Measurements from ENCODE around the gene SLC20A1. TPM values are rescaled to one million over a fixed set of nuclear protein-coding genes. Genes with fewer than 3 reads are reported as not detected.

The SLC20A1 gene
- 10 to 100 TPM; 11.5 to 30.6 (median 24.4) TPM for total RNA-seq

GRCh38 chr2:112645310-112646101, at the start of gene SLC20A1:
Gene SLC20A1, plus strand, starts transcription at chr2:112645939. Its CDS starts 890 bp downstream, at chr2:112646829.
- H3K4me3 ChIP-seq: peak within 1 kb of the TSS; percentile 61 to 88
- peak; percentile 88 to 93 for DNase-seq
- H3K4me1 ChIP-seq: peaks cover 7 to 15% of the 10 kb centered on the region in 2 donors
- peak in 3 of 4 experiments; percentile 11 to 26 (median 18) for TF ChIP-seq CTCF (IDR thresholded peaks at IDR 0.05)
- peak; percentile 98 for TF ChIP-seq POLR2A (IDR thresholded peaks at IDR 0.05)
- no peaks in the 10 kb centered on the region for H3K9me3 ChIP-seq
- H3K36me3 ChIP-seq: no peaks in the 10 kb centered on the region
- H3K27me3 ChIP-seq: no peaks in the 10 kb centered on the region
- peak within 1 kb of the TSS; percentile 93 to 95 for H3K27ac ChIP-seq
- intact Hi-C loops (cut with DNase I; ENCODE audit: low total_unique reads): no loop called here

GRCh38 chr2:112597537-112598322, 48.0 kb upstream of the SLC20A1 start:
- TF ChIP-seq CTCF (IDR thresholded peaks at IDR 0.05): no peak
- TF ChIP-seq POLR2A (IDR thresholded peaks at IDR 0.05): no peak
- Histone ChIP-seq H3K27me3 (no peaks in the 10 kb centered on the region), H3K36me3 (no peaks in the 10 kb centered on the region), H3K9me3 (no peaks in the 10 kb centered on the region), H3K4me3 (no peak overlapping the region), H3K4me1 (no peaks in the 10 kb centered on the region), H3K27ac (no peak overlapping the region)
- intact Hi-C loops (cut with DNase I; ENCODE audit: low total_unique reads): no loop called here
- no peak for DNase-seq

GRCh38 chr2:112600634-112601033, 45.1 kb upstream of the SLC20A1 start:
- no peak for DNase-seq
- intact Hi-C loops (cut with DNase I; ENCODE audit: low total_unique reads): loop anchor here (10.0 kb wide), 1 partner anchor 124 kb away; the partner anchor contains the start of gene NT5DC4
- Histone ChIP-seq H3K9me3 (no peaks in the 10 kb centered on the region), H3K36me3 (no peaks in the 10 kb centered on the region), H3K4me3 (no peak overlapping the region), H3K27ac (no peak overlapping the region), H3K27me3 (no peaks in the 10 kb centered on the region), H3K4me1 (no peaks in the 10 kb centered on the region)
- TF ChIP-seq POLR2A (IDR thresholded peaks at IDR 0.05) (no peak), CTCF (IDR thresholded peaks at IDR 0.05) (no peak)

GRCh38 chr2:112601754-112602153, 44.0 kb upstream of the SLC20A1 start:
- no peaks in the 10 kb centered on the region for H3K4me1 ChIP-seq
- no peak overlapping the region for H3K4me3 ChIP-seq
- intact Hi-C loops (cut with DNase I; ENCODE audit: low total_unique reads): loop anchor here (10.0 kb wide), 1 partner anchor 123 kb away; the partner anchor contains the start of gene NT5DC4
- H3K36me3 ChIP-seq: no peaks in the 10 kb centered on the region
- no peak for DNase-seq
- no peaks in the 10 kb centered on the region for H3K9me3 ChIP-seq
- no peaks in the 10 kb centered on the region for H3K27me3 ChIP-seq
- no peak overlapping the region for H3K27ac ChIP-seq
- TF ChIP-seq POLR2A (IDR thresholded peaks at IDR 0.05) (no peak), CTCF (IDR thresholded peaks at IDR 0.05) (no peak)

Data from uterus (tissue), 4 donors.